Caco-2 (cell line): ENCODE data around the gene SEPTIN10. TPM values are rescaled to one million over a fixed set of nuclear protein-coding genes. Genes with fewer than 3 reads are reported as not detected.

Source experiments
- BruUV-seq: library from RNA; stranded (reverse); fragments of 400-500 nt; replicated peaks from 2 replicates; lab custom pipeline; 2021; lab: Mats Ljungman, UMichigan
- CTCF ChIA-PET: fragments of 300-600 bp; sonication (Branson Sonifier 250); formaldehyde crosslinking; loops from one replicate; lab custom pipeline; 2022; ENCODE audit warnings: antibody characterized with exemption; lab: Charles Lee
- POLR2A ChIA-PET: fragments of 300-600 bp; sonication (Branson Sonifier 250); formaldehyde crosslinking; loops from one replicate; lab custom pipeline; 2022; ENCODE audit warnings: antibody characterized with exemption; lab: Charles Lee
- DNase-seq, 2 experiments: peaks; one replicate each; pipeline versions ENCODE4 v3.0.0 to v3.0.0-alpha.2; 2020 to 2022
- H3K27me3 ChIP-seq: replicated peaks from 2 replicates; pipeline ENCODE4 v1.6.0; 2011; ENCODE audit warnings: low read length; ENCODE audit not compliant: control insufficient read depth, insufficient read depth
- H3K36me3 ChIP-seq: 2 replicates; pipeline ENCODE4 v1.5.1; 2011; ENCODE audit warnings: low read length; ENCODE audit not compliant: control insufficient read depth, insufficient read depth
- H3K4me1 ChIP-seq: fragments of 250-450 bp; sonication (Bioruptor Pico); 2 replicates; pipeline ENCODE4 v1.5.1; 2020; ENCODE audit warnings: mild to moderate bottlenecking
- H3K4me3 ChIP-seq: 2 replicates; pipeline ENCODE4 v1.5.1; 2011; ENCODE audit warnings: low read depth, mild to moderate bottlenecking, control low read depth, low read length
- H3K9me3 ChIP-seq: fragments of 250-450 bp; sonication (Bioruptor Pico); 2 replicates; pipeline ENCODE4 v1.5.1; 2020; ENCODE audit warnings: mild to moderate bottlenecking, moderate library complexity
- H3K27ac Mint-ChIP-seq: one replicate; pipeline ENCODE4 v1.8.0; 2022; ENCODE audit warnings: mixed read lengths; ENCODE audit not compliant: unreplicated experiment
- H3K27me3 Mint-ChIP-seq: one replicate; pipeline ENCODE4 v1.8.0; 2022; ENCODE audit warnings: mixed read lengths; ENCODE audit not compliant: insufficient read depth, unreplicated experiment
- H3K36me3 Mint-ChIP-seq: one replicate; pipeline ENCODE4 v1.8.0; 2022; ENCODE audit warnings: mild to moderate bottlenecking, mixed read lengths; ENCODE audit not compliant: insufficient read depth, unreplicated experiment
- H3K4me1 Mint-ChIP-seq: one replicate; pipeline ENCODE4 v1.8.0; 2022; ENCODE audit warnings: low read depth, mixed read lengths; ENCODE audit not compliant: unreplicated experiment
- H3K4me3 Mint-ChIP-seq: one replicate; pipeline ENCODE4 v1.8.0; 2022; ENCODE audit warnings: mild to moderate bottlenecking, moderate library complexity, mixed read lengths; ENCODE audit not compliant: unreplicated experiment
- H3K9me3 Mint-ChIP-seq: one replicate; pipeline ENCODE4 v1.8.0; 2022; ENCODE audit warnings: mixed read lengths; ENCODE audit not compliant: unreplicated experiment
- intact Hi-C: fragments of 100-400 bp; cut with micrococcal nuclease; formaldehyde crosslinking; loops from one replicate; pipeline ENCODE4 v1.10.0; 2022; ENCODE audit not compliant: unreplicated experiment
- total RNA-seq: library from RNA; stranded (reverse); gene quantifications from 2 replicates; pipeline ENCODE4 v1.2.3, GENCODE V29; 2022
- TF ChIP-seq, protein P1 (sequence below), 2 experiments: fragments of 200-600 bp in 1 of 2; IDR thresholded peaks; 1 replicate in 1 of 2; 2 replicates in 1 of 2; pipeline versions ENCODE4 v1.5.1 to v1.8.0; 2011 to 2022; ENCODE audit warnings: antibody characterized with exemption in 1 of 2, control low read depth in 1 of 2, inconsistent platforms in 1 of 2, low read depth in 1 of 2, low read length in 1 of 2, mild to moderate bottlenecking in 1 of 2, moderate library complexity in 1 of 2; ENCODE audit not compliant: insufficient read depth in 1 of 2, severe bottlenecking in 1 of 2, unreplicated experiment in 1 of 2

The SEPTIN10 gene
- total RNA-seq, 1 experiment from 2014 or later: 83.7 TPM

DNA sequence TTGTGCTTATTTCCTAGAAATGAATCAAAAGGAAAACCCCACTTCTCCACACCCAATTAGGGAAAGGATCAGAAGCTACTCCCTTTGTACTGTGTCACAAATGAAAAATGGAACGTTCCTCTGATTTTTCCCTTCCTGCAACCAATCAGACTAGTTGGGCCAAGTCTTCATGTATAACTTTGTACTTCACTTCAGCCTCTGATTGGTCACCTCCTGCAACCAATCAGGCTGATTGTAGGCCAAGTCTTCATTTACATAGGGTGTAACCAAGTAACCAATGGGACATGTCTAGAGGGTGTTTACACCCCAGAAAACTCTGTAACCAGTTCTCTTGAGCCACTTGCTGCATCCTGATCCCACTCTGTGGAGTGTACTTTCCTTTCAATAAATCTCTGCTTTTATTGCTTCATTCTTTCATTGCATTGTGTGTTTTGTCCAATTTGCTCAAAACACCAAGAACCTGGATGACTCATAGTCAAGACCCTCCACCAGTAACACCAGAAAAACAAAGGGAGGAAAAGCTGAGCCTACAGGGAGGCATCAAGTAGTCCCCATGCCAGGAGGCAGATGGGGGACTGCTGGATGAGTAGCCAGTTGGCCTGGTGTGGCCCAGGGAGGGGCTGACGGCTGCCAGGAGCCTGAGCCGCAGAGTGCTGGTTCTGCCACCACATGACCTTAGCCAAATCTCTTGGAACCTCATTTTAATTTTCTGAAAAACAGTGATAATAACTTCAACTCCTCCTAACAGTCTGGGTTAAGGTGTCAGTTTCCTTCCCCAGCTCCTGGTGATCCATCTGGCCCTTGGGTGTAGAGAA, 46.5 kb upstream of the SEPTIN10 start:
- DNase-seq: peak; percentile 32 to 59
- Histone ChIP-seq H3K9me3 (no peaks in the 10 kb centered on the region), H3K4me3 (no peak overlapping the region), H3K4me1 (peaks cover 13% of the 10 kb centered on the region), H3K36me3 (no peaks in the 10 kb centered on the region), H3K27me3 (no peaks in the 10 kb centered on the region)
- POLR2A ChIA-PET: no interaction called here
- Mint-ChIP-seq H3K9me3 (no peaks in the 10 kb centered on the region), H3K27me3 (no peaks in the 10 kb centered on the region), H3K27ac (no peak overlapping the region), H3K4me3 (no peak overlapping the region), H3K4me1 (peaks cover 13% of the 10 kb centered on the region), H3K36me3 (no peaks in the 10 kb centered on the region)
- TF ChIP-seq, protein P1, sequence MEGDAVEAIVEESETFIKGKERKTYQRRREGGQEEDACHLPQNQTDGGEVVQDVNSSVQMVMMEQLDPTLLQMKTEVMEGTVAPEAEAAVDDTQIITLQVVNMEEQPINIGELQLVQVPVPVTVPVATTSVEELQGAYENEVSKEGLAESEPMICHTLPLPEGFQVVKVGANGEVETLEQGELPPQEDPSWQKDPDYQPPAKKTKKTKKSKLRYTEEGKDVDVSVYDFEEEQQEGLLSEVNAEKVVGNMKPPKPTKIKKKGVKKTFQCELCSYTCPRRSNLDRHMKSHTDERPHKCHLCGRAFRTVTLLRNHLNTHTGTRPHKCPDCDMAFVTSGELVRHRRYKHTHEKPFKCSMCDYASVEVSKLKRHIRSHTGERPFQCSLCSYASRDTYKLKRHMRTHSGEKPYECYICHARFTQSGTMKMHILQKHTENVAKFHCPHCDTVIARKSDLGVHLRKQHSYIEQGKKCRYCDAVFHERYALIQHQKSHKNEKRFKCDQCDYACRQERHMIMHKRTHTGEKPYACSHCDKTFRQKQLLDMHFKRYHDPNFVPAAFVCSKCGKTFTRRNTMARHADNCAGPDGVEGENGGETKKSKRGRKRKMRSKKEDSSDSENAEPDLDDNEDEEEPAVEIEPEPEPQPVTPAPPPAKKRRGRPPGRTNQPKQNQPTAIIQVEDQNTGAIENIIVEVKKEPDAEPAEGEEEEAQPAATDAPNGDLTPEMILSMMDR (IDR thresholded peaks at IDR 0.05; ENCODE audit: insufficient read depth in 1 of 2, low read depth in 1 of 2, low read length in 1 of 2, severe bottlenecking in 1 of 2, unreplicated experiment in 1 of 2): no peak
- BruUV-seq: no TSS peak
- intact Hi-C loops: loop anchor here (1.0 kb wide), 1 partner anchor 16 kb away; no protein-coding TSS in a partner anchor
- CTCF ChIA-PET: no interaction called here

DNA sequence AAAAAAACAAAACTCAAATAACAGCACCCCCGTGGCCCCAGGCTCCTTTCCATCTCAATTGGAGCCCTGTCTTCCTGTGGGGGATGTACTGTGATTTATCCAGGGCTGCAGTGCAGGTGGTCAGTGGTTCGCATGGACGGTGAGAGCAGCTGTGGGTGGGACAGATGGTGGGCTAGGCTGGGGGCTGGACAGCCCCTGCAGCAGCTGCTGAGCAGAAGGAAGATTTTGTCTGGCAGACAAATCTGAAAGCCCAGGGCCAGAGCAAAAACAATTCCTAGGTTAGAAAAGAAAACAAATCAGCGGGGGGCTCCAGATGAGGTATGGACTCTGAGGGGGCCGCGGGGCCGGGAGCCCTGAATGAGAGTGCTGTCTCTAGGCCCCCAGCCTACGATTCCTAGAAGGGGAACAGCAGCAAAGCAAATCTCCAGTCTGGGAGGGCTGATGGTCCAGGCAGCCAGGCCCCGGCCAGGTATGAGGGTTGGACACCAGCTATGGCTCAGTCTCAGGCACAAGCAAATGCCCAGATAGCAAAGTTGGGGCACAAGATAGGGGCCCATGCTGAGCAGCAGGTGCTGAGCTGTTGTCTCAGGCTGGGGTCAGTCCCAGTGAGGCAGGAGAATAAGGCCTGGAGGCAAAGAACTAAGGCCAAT, 45.8 kb upstream of the SEPTIN10 start:
- no peaks in the 10 kb centered on the region for H3K27me3 Mint-ChIP-seq
- H3K36me3 ChIP-seq: no peaks in the 10 kb centered on the region
- BruUV-seq: no TSS peak
- no peak overlapping the region for H3K4me3 ChIP-seq
- POLR2A ChIA-PET: no interaction called here
- H3K36me3 Mint-ChIP-seq: no peaks in the 10 kb centered on the region
- H3K4me1 Mint-ChIP-seq: peaks cover 13% of the 10 kb centered on the region
- DNase-seq: no peak
- TF ChIP-seq, protein P1 (IDR thresholded peaks at IDR 0.05; ENCODE audit: insufficient read depth in 1 of 2, low read depth in 1 of 2, low read length in 1 of 2, severe bottlenecking in 1 of 2, unreplicated experiment in 1 of 2): no peak
- intact Hi-C loops: loop anchor here (1.0 kb wide), 1 partner anchor 15 kb away; no protein-coding TSS in a partner anchor
- H3K9me3 Mint-ChIP-seq: no peaks in the 10 kb centered on the region
- H3K4me1 ChIP-seq: peaks cover 13% of the 10 kb centered on the region
- H3K27me3 ChIP-seq: no peaks in the 10 kb centered on the region
- no peak overlapping the region for H3K27ac Mint-ChIP-seq
- H3K9me3 ChIP-seq: no peaks in the 10 kb centered on the region
- no peak overlapping the region for H3K4me3 Mint-ChIP-seq
- CTCF ChIA-PET: no interaction called here

DNA sequence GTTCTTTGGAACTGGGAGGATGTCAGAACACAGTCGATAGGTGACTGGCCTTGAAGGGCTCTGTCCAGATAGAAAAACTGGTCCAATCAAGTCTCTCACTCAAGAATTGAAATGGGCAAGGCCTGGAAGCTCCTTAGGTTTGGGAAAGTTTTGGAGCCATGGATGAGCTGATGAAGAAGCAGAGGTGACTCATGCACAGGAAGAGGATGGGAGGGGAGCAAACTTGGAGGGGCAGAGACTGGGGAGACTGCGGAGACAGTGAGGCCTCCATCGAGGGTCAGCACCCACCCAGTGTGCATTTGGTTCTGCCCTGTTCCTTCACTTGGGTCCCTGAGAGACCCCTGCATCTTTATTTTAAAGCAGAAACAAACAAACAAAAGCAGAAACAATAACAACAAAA, 41.5 kb upstream of the SEPTIN10 start:
- ChIA-PET CTCF (interaction anchor here (0.6 kb wide), 1 partner anchor 13 kb away, joined by 4 read pairs; no protein-coding TSS in a partner anchor), POLR2A (interaction anchor here (1.2 kb wide), 1 partner anchor 109 kb away, joined by 8 read pairs; no protein-coding TSS in a partner anchor)
- no TSS peak for BruUV-seq
- Mint-ChIP-seq H3K27me3 (no peaks in the 10 kb centered on the region), H3K27ac (no peak overlapping the region), H3K4me1 (peaks cover 10% of the 10 kb centered on the region), H3K36me3 (no peaks in the 10 kb centered on the region), H3K4me3 (no peak overlapping the region), H3K9me3 (no peaks in the 10 kb centered on the region)
- Histone ChIP-seq H3K27me3 (no peaks in the 10 kb centered on the region), H3K4me3 (no peak overlapping the region), H3K36me3 (no peaks in the 10 kb centered on the region), H3K4me1 (peaks cover 9% of the 10 kb centered on the region), H3K9me3 (no peaks in the 10 kb centered on the region)
- no peak for DNase-seq
- TF ChIP-seq, protein P1 (IDR thresholded peaks at IDR 0.05; ENCODE audit: insufficient read depth in 1 of 2, low read depth in 1 of 2, low read length in 1 of 2, severe bottlenecking in 1 of 2, unreplicated experiment in 1 of 2): no peak
- intact Hi-C loops: no loop called here
